ENCODE measurements around the gene CCPG1. TPM values are rescaled to one million over a fixed set of nuclear protein-coding genes. Genes with fewer than 3 reads are reported as not detected.

CCPG1 gene
- total and polyA plus RNA-seq, 10 of the 15 experiments (the other 5 are each of a cell fraction or from before 2014, with no cell fraction given) = 5.1 to 15.8 (median 10.0) TPM

GRCh38 chr15:55356985-55357585 lies 51.1 kb downstream of the CCPG1 start (continued):
- TF ChIP-seq CTCF (IDR thresholded peaks at IDR 0.05 in 2 of 3, conservative IDR thresholded peaks at IDR 0.05 in 1 of 3; ENCODE audit: control insufficient read depth in 2 of 3, extremely low read depth in 1 of 3, insufficient read depth in 1 of 3, low read depth in 3 of 3, low read length in 3 of 3) (no peak), NRF1 (conservative IDR thresholded peaks at IDR 0.05; ENCODE audit: low read depth, low read length) (no peak)

GRCh38 chr15:55353025-55353424 lies 55.1 kb downstream of the CCPG1 start:
- CTCF ChIA-PET = no interaction called here
- no peaks in the 10 kb centered on the region for H4K20me1 ChIP-seq (ENCODE audit: control insufficient read depth, insufficient read depth)
- no peaks in the 10 kb centered on the region for H3K9me3 ChIP-seq (replicated peaks; ENCODE audit: control insufficient read depth, insufficient read depth, low read length)
- no peak overlapping the region for H3K27ac ChIP-seq (ENCODE audit: control insufficient read depth, insufficient read depth)
- no peaks in the 10 kb centered on the region for H3K79me2 ChIP-seq (ENCODE audit: control insufficient read depth, insufficient read depth, low read length)
- H3K36me3 ChIP-seq (ENCODE audit: control insufficient read depth in 2 of 2, insufficient read depth in 2 of 2, low read length in 1 of 2) = peaks cover 0 to 3% of the 10 kb centered on the region in 2 experiments; a peak in 1 of 4 replicates
- RAD21 ChIA-PET (ENCODE audit: unreplicated experiment) = no interaction called here
- H3K9ac ChIP-seq (ENCODE audit: control insufficient read depth, insufficient read depth, low read length) = no peak overlapping the region
- no peaks in the 10 kb centered on the region for H3K27me3 ChIP-seq (replicated peaks in 1 of 2; ENCODE audit: control insufficient read depth in 2 of 2, insufficient read depth in 2 of 2, low read length in 1 of 2)
- no peak for FAIRE-seq
- no peak for DNase-seq (ENCODE audit: low read depth, low spot score)
- no TSS peak for BruUV-seq (replicated peaks)
- H3K4me3 ChIP-seq = no peak overlapping the region
- in situ Hi-C loops (cut with MboI) (no loop called here), intact Hi-C loops (cut with micrococcal nuclease; ENCODE audit: unreplicated experiment) (no loop called here)
- 100% methylated on average over 2 of the region's 2 CpGs for WGBS (ENCODE audit: insufficient coverage, insufficient replicate concordance, low lambda C conversion rate, missing lambda C conversion rate)
- H3K4me2 ChIP-seq (ENCODE audit: control insufficient read depth, insufficient read depth) = no peak overlapping the region
- no peak for ATAC-seq
- H3K4me1 ChIP-seq (ENCODE audit: control insufficient read depth, insufficient read depth, low read length) = no peaks in the 10 kb centered on the region
- POLR2A ChIA-PET = no interaction called here
- H2AFZ ChIP-seq (ENCODE audit: control insufficient read depth, low read depth, low read length) = no peak overlapping the region
- SMC1A ChIA-PET (ENCODE audit: uncharacterized antibody, unreplicated experiment) = no interaction called here
- TF ChIP-seq CBFB (IDR thresholded peaks at IDR 0.05; ENCODE audit: low read depth) (no peak), IRF5 (IDR thresholded peaks at IDR 0.05; ENCODE audit: borderline replicate concordance) (no peak), MTA2 (IDR thresholded peaks at IDR 0.05; ENCODE audit: low read depth) (no peak), EP300 (IDR thresholded peaks at IDR 0.05; ENCODE audit: borderline replicate concordance in 1 of 2, control insufficient read depth in 1 of 2, low read depth in 2 of 2, low read length in 2 of 2) (no peak), TCF3 (IDR thresholded peaks at IDR 0.05; ENCODE audit: borderline replicate concordance, insufficient read depth, low read depth, low read length) (no peak), USF1 (IDR thresholded peaks at IDR 0.05; ENCODE audit: borderline replicate concordance, extremely low read length, insufficient read depth, low read depth, low read length) (no peak), MEF2A (IDR thresholded peaks at IDR 0.05; ENCODE audit: insufficient read depth, low read depth, low read length) (no peak), YY1 (IDR thresholded peaks at IDR 0.05; ENCODE audit: low read depth, low read length) (no peak), RAD21 (IDR thresholded peaks at IDR 0.05; ENCODE audit: insufficient read depth, low read depth, low read length) (no peak), E2F4 (IDR thresholded peaks at IDR 0.05; ENCODE audit: low read depth, low read length) (no peak), MAX (IDR thresholded peaks at IDR 0.05; ENCODE audit: low read depth, low read length) (no peak)

Measured in GM12878 (cell line).